HT-29 (cell line): ENCODE results near the gene ENPP7. TPM values are rescaled to one million over a fixed set of nuclear protein-coding genes. Genes with fewer than 3 reads are reported as not detected.
"Not testable (repeated sequence)": the region's sequence is repeated elsewhere in the genome, so short reads cannot be mapped to it uniquely, and the experiment has no call there.

Experiments
- DNase-seq: peaks from one replicate; pipeline ENCODE4 v3.0.0-alpha.2; 2015; ENCODE audit warnings: low spot score
- total RNA-seq: library from RNA; depleted of rRNA; stranded (reverse); fragments of >200 nt; shearing (Covaris generic); gene quantifications from 2 replicates; pipeline ENCODE4 v1.2.3, GENCODE V29; 2014

Gene ENPP7
- total RNA-seq, 1 experiment from 2014 or later = not detected

- DNase-seq = no peak
These were observed 17.8 kb downstream of the ENPP7 start for GRCh38 chr17:79748295-79749099.

- DNase-seq = no peak
These were observed 18.5 kb downstream of the ENPP7 start for GRCh38 chr17:79749156-79749815.

GRCh38 chr17:79749958-79750357 is 19.2 kb downstream of the ENPP7 start:
- DNase-seq = no peak

- no peak for DNase-seq
These were observed 20.2 kb downstream of the ENPP7 start for GRCh38 chr17:79750650-79751545.

GRCh38 chr17:79752175-79752574 is 21.4 kb downstream of the ENPP7 start:
- DNase-seq = no peak

GRCh38 chr17:79754370-79754769 is 23.6 kb downstream of the ENPP7 start:
- no peak for DNase-seq

GRCh38 chr17:79754903-79755302 is 24.2 kb downstream of the ENPP7 start:
- DNase-seq = not testable (repeated sequence)

GRCh38 chr17:79755591-79755990 is 24.8 kb downstream of the ENPP7 start:
- no peak for DNase-seq

GRCh38 chr17:79757140-79757745 is 26.5 kb downstream of the ENPP7 start:
- no peak for DNase-seq

GRCh38 chr17:79758271-79758670 is 27.5 kb downstream of the ENPP7 start:
- no peak for DNase-seq

- no peak for DNase-seq
These were observed 29.6 kb downstream of the ENPP7 start for GRCh38 chr17:79760197-79760906.

GRCh38 chr17:79761894-79762589 is 31.3 kb downstream of the ENPP7 start:
- DNase-seq = no peak

GRCh38 chr17:79765708-79766107 is 35.0 kb downstream of the ENPP7 start:
- no peak for DNase-seq

GRCh38 chr17:79769570-79770506 is 39.1 kb downstream of the ENPP7 start:
- DNase-seq = no peak

- no peak for DNase-seq
These were observed 40.5 kb downstream of the ENPP7 start for GRCh38 chr17:79771276-79771675.

GRCh38 chr17:79772726-79773125 is 42.0 kb downstream of the ENPP7 start:
- not testable (repeated sequence) for DNase-seq

GRCh38 chr17:79774561-79774975 is 43.8 kb downstream of the ENPP7 start:
- no peak for DNase-seq

GRCh38 chr17:79775632-79776031 is 44.9 kb downstream of the ENPP7 start:
- DNase-seq = no peak
